T-helper 1 cell (primary cell): Measurements from ENCODE around the gene GHR.
A peak's percentile ranks its signal among the peaks of the same experiment; 100 is the strongest.
"Not testable (repeated sequence)": the region's sequence is repeated elsewhere in the genome, so short reads cannot be mapped to it uniquely, and the experiment has no call there.

Source experiments
- DNase-seq, 5 donors: peaks; one replicate each; pipeline ENCODE4 v3.0.0-alpha.2; 2012 to 2020

GHR gene

DNA sequence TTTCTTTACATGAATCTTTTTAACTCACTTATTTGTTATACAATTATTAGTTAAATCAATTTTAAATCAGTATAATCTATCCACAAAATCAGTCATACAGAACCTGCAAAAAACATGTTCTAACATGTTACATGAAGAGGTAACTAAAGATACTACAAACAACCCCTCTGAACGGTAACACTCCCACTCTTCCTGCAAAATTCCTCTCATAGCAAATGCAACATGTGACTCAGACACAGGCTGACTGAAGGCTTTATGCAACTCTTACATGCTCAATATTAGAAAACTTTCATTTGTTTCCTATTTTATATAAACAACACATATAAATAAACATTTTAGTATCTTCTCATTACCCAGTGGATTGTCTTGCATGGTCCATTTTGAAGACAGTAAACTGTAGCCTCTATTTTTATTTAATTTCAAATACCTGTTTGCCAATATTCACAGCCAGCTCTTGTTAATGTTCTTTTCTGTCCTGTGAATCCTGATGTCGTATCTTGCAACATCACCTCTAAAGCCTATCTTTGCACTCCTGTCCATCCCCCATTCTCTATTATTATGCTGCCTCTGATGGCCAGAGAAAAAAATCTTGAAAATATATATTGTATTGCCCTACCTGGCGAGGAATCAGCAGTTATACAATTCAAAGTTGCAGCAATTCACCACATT, 232.9 kb downstream of the GHR start:
- DNase-seq, result no peak

DNA sequence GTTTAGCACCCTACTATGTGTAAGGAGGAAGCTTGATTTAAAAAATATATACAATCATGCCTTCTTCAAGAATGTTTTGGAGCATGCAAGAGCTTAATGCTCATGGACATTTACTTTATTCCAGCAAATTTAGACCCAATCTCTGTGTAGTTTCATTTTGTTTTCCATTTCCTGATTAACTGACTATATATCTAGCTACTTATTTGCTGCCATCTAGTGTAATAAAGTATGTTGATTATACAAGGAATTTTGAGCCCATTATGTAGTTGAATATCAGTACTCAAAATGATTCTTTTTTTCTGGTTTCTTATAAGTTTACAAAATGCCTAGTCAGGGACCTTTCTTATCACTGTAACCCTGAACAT, 233.4 kb downstream of the GHR start:
- DNase-seq, result no peak

DNA sequence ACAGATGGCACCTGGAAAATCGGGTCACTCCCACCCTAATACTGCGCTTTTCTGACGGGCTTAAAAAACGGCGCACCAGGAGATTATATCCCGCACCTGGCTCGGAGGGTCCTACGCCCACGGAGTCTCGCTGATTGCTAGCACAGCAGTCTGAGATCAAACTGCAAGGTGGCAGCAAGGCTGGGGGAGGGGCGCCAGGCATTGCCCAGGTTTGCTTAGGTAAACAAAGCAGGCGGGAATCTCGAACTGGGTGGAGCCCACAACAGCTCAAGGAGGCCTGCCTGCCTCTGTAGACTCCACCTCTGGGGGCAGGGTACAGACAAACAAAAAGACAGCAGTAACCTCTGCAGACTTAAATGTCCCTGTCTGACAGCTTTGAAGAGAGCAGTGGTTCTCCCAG, 236.6 kb downstream of the GHR start:
- DNase-seq, result not testable (repeated sequence)

DNA sequence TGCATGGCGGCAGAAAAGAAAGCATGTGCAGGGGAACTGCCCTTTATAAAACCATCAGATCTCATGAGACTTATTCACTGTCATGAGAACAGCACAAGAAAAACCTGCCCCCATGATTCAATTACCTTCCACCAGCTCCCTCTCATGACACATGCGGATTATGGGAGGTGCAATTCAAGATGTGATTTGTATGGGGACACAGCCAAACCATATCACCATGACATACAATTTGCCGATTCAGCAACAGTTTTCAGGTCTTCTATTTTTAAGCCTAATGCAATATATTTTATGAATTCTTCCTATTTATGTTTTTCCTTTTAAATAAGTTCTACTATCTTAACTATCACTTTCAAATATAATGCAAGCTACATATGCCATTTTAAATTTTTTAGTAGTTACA, 242.6 kb downstream of the GHR start:
- DNase-seq, result no peak

DNA sequence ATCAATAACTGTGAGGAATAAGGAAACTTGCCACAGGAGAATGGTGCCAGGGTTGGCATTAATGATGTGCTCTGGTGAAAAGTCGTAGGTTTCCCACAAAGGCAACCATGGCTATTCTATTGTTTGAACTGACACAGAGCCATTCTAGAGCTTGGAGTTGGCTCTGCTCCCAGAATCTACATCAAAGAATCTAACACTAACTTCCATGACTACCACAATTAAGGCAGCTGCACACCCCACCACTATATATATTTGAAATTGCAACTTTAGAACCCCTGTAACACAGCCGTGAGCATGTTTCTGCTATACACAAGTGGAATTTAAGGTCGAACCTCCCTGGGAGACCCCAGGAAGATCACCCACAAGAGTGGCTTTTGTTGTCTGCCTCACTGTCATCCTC, 243.6 kb downstream of the GHR start:
- no peak for DNase-seq

DNA sequence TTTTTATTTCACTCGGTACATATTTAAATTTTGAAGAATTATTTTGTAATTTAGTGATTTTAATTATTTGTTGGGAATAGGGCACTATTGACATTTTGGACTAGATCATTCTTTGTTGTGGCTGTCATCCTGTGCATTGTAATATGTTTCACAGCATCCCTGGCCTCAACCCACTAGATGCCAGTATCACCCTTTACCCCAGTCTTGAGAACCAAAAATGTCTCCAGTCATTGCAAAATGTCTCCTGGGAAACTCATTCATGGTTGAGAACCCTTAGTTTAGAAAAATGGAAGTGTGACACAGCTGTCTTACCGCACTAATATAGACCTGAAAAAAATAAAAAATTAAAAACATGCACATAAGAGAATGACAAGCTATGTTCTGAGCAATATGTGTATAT, 245.0 kb downstream of the GHR start:
- no peak for DNase-seq

DNA sequence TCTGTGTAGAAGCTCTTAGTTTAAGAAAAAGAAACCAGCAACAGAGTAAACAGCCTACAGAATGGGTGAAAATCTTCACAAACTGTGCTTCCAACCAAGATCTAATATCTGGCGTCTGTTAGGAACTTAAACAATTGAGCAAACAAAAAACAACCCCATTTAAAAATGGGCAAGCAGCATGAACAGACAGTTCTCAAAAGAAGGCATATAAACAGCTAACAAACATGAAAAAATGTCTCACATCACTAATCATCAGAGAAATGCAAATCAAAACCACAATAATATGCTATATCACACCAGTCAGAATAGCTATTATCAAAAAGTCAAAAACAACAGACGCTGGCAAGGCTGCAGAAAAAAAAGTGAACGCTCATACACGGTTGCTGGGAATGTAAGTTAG, 249.7 kb downstream of the GHR start:
- DNase-seq, result no peak

DNA sequence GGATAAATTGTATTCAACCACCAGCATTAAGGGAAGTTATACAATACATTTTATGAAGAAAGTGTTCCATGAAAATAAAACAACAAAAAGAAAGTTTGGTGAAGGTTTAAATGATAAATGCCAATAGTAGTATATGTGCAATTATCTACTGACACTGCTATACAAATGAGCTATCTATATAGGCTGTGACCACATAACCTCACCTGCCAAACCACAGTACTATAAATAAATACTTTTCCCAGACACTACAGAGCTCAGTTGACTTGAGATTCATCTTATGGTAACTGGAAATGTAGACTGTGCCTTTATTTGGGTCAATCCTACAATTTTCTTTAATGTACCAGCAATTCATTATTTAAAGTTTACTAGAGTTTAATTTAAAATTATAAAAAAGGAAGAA, 252.4 kb downstream of the GHR start:
- no peak for DNase-seq

DNA sequence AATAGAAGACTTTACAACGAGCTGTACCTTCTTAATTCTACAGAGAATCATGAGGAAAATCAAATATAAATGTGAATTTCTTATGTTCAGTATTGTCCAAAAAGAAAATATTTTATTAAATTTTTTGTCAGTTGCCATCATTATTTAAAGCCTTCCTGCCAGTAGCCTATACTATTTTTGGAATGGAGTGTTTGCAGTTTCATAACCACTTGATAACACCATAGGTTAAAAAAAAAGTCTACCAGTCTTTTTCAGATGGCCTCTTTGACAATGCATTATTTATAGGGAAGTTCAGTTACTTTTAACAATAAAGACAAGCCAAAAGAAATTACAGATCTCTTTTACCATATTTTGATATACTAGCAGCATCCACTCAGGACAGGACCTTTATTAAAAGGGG, 253.1 kb downstream of the GHR start:
- DNase-seq, result no peak

DNA sequence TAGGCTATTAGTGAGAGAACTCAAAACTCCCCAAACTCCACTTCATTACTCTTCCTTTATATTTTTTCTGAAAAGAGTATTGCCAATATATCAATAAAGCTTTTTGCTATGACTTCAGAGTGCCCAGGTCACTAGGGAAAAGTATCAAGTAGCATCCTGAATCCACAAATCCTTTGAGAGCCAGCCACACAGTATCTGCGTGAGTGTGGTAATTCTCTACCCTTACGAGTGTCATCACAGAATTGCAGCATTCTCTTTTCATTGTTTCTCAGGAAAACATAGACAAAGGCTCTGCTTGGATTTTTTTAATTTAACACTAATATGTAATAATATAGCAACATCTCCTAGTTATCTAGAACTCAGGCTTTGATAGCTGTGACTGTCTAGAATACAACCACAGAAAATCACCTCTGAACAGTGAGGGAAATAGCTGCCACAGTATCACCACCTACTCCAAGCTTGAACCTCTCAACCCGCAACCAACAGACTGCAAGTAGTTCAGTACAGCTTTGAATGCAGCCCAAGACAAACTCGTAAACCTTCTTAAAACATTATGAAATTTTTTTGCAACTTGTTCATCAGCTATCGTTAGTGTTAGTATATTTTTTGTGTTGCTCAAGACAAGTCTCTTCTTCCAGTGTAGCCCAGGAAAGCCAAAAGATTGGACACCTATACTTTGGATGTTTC, 254.1 kb downstream of the GHR start:
- DNase-seq, result no peak

DNA sequence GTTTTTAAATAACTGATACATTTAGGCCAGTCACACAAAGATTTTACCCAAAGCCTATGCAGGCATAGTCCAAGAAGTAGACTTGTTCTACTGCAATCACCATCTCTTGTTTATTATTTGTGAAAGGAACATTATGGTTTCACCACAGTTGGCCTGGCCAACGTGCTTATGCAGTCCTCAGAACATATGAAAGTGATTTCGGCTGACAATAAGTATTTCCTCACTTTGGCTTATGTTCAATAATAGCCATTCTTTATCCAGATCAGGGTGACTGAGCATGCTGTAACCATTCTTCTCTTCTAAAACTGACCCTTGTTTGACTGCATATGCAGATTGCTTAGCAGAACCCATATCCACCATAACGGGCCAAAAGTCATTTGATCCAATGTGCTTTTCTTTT, 256.8 kb downstream of the GHR start:
- no peak for DNase-seq

DNA sequence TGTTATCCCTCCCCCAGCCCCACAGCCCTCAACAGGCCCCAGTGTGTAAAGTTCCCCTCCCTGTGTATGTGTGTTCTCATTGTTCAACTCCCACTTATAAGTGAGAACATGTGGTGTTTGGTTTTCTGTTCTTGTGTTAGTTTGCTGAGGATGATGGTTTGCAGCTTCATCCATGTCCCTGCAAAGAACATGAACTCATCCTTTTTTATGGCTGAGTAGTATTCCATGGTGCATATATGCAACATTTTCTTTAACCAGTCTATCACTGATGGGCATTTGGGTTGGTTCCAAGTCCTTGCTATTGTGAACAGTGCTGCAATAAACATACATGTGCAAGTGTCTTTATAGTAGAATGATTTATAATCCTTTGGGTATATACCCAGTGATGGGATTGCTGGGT, 261.8 kb downstream of the GHR start:
- not testable (repeated sequence) for DNase-seq

DNA sequence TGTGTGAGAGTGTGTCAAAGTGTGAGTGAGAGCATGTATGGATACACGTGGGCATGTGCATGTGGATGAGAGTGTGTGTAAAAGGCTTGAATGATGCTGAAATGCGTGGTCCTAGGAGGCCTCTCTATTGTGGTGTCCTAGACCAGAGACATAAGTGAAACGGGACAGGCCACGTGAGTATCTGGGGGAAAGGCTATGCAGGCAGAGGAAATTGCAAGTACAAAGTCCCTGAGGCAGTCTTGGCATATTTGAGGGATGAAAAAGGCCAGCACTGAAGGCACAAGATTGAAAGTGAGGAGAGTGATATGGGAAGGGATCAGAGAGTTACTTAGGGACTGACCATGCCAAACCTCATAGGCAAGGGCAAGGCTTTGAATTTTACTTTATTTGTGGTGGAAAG, 266.2 kb downstream of the GHR start:
- no peak for DNase-seq

DNA sequence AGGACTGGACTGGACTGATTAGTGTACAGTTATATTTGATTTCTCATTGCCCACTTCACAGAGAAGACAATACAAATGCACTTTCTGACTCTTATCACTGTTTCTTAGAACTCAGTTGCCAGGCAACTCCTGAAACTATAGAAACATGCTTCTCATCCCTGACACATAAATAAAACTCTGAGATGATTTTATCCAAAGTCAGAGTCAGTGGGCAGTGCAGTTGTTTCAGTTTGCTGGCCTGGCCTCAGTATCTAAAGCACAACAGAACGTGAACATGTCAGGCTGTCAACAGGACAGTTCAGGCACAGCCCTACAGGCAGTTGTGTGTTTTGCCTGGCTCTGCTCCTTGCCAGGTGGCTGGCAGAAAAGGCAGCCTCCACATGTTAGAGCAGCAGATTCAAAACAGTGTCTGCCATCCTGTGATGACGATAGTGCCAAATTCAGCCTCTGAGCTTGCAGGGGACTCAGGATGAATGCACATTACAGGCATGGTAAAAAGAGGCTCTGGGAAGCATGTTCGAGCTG, 268.2 kb downstream of the GHR start:
- no peak for DNase-seq

DNA sequence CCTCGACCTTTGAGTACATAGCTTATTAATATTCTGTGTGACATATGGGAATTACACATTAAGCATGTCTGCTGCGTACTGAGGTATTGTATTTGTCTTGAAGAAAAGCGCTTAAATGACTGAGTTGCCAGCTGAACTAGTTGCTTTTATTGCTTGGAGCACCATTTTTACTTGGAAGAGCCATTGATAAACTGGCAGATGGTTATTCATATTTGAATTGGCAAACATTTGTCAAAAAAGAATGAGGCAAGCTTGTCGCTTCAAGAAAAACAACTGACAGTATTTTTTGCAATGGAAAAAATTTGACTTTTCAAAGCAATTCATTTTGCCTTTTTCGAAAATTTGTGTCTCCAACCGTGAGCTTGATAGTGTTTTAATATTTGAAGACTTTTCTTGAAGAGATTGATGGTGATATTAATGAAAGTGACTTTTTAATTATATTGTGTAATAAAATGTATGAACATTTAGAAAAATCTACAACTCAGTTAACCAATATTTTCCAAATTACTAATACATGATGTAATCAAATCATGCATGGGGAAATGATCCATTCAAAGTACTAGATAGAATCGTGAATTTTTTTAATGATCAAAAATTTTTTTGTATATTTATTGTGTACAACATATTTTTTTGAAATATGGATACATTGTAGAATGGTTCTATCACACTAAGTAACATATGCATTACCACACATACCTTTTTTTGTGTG, 278.3 kb downstream of the GHR start:
- DNase-seq, result no peak

DNA sequence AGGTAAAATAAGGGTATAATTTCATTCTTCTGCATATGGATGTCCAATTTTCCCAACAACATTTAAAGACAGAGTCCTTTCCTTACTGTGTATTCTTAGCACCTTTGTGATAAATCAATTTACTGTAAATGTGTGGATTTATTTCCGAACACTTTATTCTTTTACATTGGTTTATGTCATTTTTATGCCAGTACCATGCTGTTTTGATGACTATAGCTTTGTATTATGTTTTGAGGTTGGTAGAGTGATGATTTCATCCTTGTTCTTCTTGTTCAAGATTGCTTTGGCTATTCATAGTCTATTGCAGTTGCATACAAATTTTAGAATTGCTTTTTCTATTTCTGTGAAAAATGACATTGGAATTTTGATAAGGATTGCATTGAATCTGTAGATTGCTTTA, 280.0 kb downstream of the GHR start:
- no peak for DNase-seq

DNA sequence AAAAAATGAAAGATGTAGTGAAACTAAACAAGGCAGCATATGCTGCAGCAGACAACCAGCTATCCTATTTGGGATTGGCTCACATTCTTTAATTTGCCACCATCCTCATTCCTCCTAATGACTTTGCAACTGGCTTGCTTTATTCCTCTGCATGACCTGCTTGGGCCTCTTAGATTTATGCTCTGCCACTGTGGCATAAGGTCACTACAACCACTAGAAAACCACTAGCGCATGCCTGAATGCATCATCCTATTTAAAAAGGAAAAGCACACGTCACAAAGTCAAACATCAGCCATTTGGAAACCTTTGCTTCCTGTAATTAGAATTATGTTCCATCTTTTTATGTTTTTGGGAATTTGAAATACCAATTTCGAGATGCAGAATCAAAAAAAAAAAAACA, 292.5 kb downstream of the GHR start:
- no peak for DNase-seq

DNA sequence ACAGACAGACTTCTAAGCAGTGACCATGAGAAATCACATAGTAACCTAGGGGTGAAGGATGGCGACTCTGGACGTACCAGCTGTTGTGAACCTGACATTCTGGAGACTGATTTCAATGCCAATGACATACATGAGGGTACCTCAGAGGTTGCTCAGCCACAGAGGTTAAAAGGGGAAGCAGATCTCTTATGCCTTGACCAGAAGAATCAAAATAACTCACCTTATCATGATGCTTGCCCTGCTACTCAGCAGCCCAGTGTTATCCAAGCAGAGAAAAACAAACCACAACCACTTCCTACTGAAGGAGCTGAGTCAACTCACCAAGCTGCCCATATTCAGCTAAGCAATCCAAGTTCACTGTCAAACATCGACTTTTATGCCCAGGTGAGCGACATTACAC, 295.4 kb downstream of the GHR start:
- DNase-seq, result peak in 2 of 5 donors; percentile 10 to 76

DNA sequence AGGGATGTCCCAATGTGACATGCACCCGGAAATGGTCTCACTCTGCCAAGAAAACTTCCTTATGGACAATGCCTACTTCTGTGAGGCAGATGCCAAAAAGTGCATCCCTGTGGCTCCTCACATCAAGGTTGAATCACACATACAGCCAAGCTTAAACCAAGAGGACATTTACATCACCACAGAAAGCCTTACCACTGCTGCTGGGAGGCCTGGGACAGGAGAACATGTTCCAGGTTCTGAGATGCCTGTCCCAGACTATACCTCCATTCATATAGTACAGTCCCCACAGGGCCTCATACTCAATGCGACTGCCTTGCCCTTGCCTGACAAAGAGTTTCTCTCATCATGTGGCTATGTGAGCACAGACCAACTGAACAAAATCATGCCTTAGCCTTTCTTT, 295.8 kb downstream of the GHR start:
- DNase-seq, result no peak

DNA sequence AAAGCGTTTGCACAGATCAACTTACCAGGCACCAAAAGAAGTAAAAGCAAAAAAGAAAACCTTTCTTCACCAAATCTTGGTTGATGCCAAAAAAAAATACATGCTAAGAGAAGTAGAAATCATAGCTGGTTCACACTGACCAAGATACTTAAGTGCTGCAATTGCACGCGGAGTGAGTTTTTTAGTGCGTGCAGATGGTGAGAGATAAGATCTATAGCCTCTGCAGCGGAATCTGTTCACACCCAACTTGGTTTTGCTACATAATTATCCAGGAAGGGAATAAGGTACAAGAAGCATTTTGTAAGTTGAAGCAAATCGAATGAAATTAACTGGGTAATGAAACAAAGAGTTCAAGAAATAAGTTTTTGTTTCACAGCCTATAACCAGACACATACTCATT, 297.0 kb downstream of the GHR start:
- DNase-seq, result peak in 1 of 5 donors; percentile 70

DNA sequence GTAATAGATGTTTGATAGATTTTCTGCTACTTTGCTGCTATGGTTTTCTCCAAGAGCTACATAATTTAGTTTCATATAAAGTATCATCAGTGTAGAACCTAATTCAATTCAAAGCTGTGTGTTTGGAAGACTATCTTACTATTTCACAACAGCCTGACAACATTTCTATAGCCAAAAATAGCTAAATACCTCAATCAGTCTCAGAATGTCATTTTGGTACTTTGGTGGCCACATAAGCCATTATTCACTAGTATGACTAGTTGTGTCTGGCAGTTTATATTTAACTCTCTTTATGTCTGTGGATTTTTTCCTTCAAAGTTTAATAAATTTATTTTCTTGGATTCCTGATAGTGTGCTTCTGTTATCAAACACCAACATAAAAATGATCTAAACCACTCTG, 298.2 kb downstream of the GHR start:
- DNase-seq, result no peak

DNA sequence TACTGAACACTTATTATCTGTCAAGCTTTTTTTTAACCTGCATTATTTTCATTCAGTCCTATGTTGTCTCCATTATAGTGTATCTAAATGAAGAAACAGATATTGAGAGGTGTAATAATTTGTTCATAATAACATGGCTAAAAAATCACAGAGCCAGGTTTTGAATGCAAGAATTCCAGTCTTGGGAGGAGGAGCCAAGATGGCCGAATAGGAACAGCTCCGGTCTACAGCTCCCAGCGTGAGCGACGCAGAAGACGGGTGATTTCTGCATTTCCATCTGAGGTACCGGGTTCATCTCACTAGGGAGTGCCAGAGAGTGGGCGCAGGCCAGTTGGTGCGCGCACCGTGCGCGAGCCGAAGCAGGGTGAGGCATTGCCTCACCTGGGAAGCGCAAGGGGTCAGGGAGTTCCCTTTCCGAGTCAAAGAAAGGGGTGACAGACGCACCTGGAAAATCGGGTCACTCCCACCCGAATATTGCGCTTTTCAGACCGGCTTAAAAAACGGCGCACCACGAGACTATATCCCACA, 311.4 kb downstream of the GHR start:
- not testable (repeated sequence) for DNase-seq

DNA sequence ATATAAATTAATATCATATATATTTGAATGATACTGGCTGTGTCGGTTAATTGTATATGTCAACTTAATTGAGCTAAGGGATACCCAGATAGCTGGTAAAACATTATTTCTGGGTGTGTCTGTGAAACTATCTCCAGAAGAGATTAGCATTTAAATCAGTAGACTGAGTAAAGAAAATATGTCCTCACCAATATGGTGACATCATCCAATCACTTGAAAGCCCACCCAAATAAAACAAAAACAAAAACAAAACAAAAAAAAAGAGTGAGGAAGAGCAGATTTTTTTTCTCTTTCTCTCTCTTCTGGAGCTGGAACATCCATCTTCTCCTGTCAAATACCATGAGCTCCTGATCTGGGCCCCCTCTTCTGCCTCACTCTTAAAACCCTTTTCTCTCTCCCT, 317.7 kb downstream of the GHR start:
- DNase-seq, result no peak

DNA sequence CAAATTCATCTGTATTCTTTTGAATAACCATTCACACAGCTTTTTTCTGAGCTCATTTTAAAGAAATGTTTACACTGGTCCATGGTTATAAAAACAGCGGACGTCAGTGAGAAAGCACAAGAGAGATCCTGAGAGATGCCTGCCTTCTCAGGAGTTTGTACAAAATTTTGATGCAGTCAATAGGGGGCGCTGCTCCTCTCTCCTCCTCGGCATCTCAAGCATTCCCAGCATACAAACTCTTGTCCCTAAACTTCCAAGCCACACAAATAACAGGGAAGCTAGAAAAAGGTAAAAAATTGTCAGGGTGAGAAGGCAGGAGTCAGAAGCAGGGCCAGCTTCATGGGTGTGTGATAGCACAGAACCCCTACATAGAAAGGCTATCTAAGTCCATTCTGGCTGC, 322.2 kb downstream of the GHR start:
- DNase-seq, result no peak
